IPS DF 6.9 (cell line): ENCODE data around the gene GRIK4.

ENCODE experiments used
- DNase-seq: peaks from one replicate; pipeline ENCODE4 v3.0.0-alpha.2; 2013; ENCODE audit warnings: low read depth, low spot score
- H3K27ac ChIP-seq: one replicate; pipeline ENCODE4 v1.5.1; 2013; ENCODE audit warnings: low read length, control low read depth
- H3K27me3 ChIP-seq: 2 replicates; pipeline ENCODE4 v1.6.1; 2013; ENCODE audit warnings: mild to moderate bottlenecking, low read length; ENCODE audit not compliant: control insufficient read depth, insufficient read depth
- H3K36me3 ChIP-seq: 2 replicates; pipeline ENCODE4 v1.6.1; 2013; ENCODE audit warnings: low read length; ENCODE audit not compliant: control insufficient read depth, insufficient read depth
- H3K4me1 ChIP-seq: 2 replicates; pipeline ENCODE4 v1.6.1; 2013; ENCODE audit warnings: low read length; ENCODE audit not compliant: control insufficient read depth, insufficient read depth
- H3K4me3 ChIP-seq: 2 replicates; pipeline ENCODE4 v1.5.1; 2013; ENCODE audit warnings: mild to moderate bottlenecking, low read length
- H3K9me3 ChIP-seq: 2 replicates; pipeline ENCODE4 v1.6.1; 2013; ENCODE audit warnings: low read length, inconsistent platforms; ENCODE audit not compliant: control insufficient read depth, insufficient read depth
- WGBS: extraction: QIAGEN DNeasy Blood & Tissue Kit; methylation state at CpG from one replicate; pipeline ENCODE4 v1.1.7; 2013; ENCODE audit warnings: mixed read lengths, missing lambda C conversion rate; ENCODE audit not compliant: insufficient read length, insufficient coverage; 5-methylcytosine and 5-hydroxymethylcytosine counted together

The GRIK4 gene

GRCh38 chr11:120977266-120978137 lies 466.0 kb downstream of the GRIK4 start:
- Histone ChIP-seq H3K27me3 (no peaks in the 10 kb centered on the region), H3K4me3 (no peak overlapping the region), H3K36me3 (no peaks in the 10 kb centered on the region), H3K9me3 (no peaks in the 10 kb centered on the region), H3K4me1 (no peaks in the 10 kb centered on the region), H3K27ac (no peak overlapping the region)
- no CpG with 5 or more reads among the region's 10 CpGs for WGBS
- DNase-seq, result no peak

GRCh38 chr11:120978701-120979100 lies 467.2 kb downstream of the GRIK4 start:
- WGBS, result no CpG with 5 or more reads among the region's 3 CpGs
- Histone ChIP-seq H3K27ac (no peak overlapping the region), H3K36me3 (no peaks in the 10 kb centered on the region), H3K4me3 (no peak overlapping the region), H3K4me1 (no peaks in the 10 kb centered on the region), H3K27me3 (no peaks in the 10 kb centered on the region), H3K9me3 (no peaks in the 10 kb centered on the region)
- no peak for DNase-seq

GRCh38 chr11:120985718-120986569 lies 474.4 kb downstream of the GRIK4 start:
- peak overlapping the region; percentile 46; the same call in 1 of the 2 replicates for H3K4me3 ChIP-seq

GRCh38 chr11:120988603-120989002 lies 477.1 kb downstream of the GRIK4 start:
- H3K36me3 ChIP-seq, result no peaks in the 10 kb centered on the region
- no peak overlapping the region for H3K4me3 ChIP-seq
- H3K9me3 ChIP-seq, result no peaks in the 10 kb centered on the region
- DNase-seq, result no peak
- no CpG with 5 or more reads among the region's 1 CpG for WGBS
- peaks cover 3% of the 10 kb centered on the region for H3K4me1 ChIP-seq
- H3K27me3 ChIP-seq, result peaks cover 3% of the 10 kb centered on the region
- no peak overlapping the region for H3K27ac ChIP-seq

More at GRCh38 chr11:120985718-120986569, 474.4 kb downstream of the GRIK4 start:
- Histone ChIP-seq H3K27me3 (peaks cover 3% of the 10 kb centered on the region), H3K9me3 (no peaks in the 10 kb centered on the region), H3K4me1 (peaks cover 3% of the 10 kb centered on the region), H3K36me3 (no peaks in the 10 kb centered on the region), H3K27ac (no peak overlapping the region)
- no CpG with 5 or more reads among the region's 72 CpGs for WGBS
- DNase-seq, result no peak

GRCh38 chr11:120991830-120992686 lies 480.5 kb downstream of the GRIK4 start:
- Histone ChIP-seq H3K36me3 (no peaks in the 10 kb centered on the region), H3K4me1 (peaks cover 2% of the 10 kb centered on the region), H3K27me3 (no peaks in the 10 kb centered on the region; the same call in 1 of the 2 replicates), H3K27ac (no peak overlapping the region), H3K9me3 (no peaks in the 10 kb centered on the region), H3K4me3 (no peak overlapping the region)
- WGBS, result 100% methylated on average over 1 of the region's 10 CpGs
- no peak for DNase-seq

- H3K27ac ChIP-seq, result no peak overlapping the region
- no peaks in the 10 kb centered on the region for H3K36me3 ChIP-seq
- no peak overlapping the region for H3K4me3 ChIP-seq
- no peaks in the 10 kb centered on the region for H3K4me1 ChIP-seq
- WGBS, result no CpG with 5 or more reads among the region's 1 CpG
- H3K27me3 ChIP-seq, result no peaks in the 10 kb centered on the region; the same call in 1 of the 2 replicates
- DNase-seq, result no peak
- H3K9me3 ChIP-seq, result no peaks in the 10 kb centered on the region
These were observed 482.7 kb downstream of the GRIK4 start for GRCh38 chr11:120994091-120994859.

- no CpG with 5 or more reads among the region's 2 CpGs for WGBS
- Histone ChIP-seq H3K4me1 (no peaks in the 10 kb centered on the region), H3K9me3 (no peaks in the 10 kb centered on the region), H3K4me3 (no peak overlapping the region), H3K27me3 (no peaks in the 10 kb centered on the region; the same call in 1 of the 2 replicates), H3K36me3 (no peaks in the 10 kb centered on the region), H3K27ac (no peak overlapping the region)
- DNase-seq, result no peak
These were observed 483.6 kb downstream of the GRIK4 start for GRCh38 chr11:120995184-120995583.

- H3K9me3 ChIP-seq, result no peaks in the 10 kb centered on the region
- no peak for DNase-seq
- no peaks in the 10 kb centered on the region for H3K27me3 ChIP-seq
- H3K4me3 ChIP-seq, result no peak overlapping the region
- H3K27ac ChIP-seq, result no peak overlapping the region
- no peaks in the 10 kb centered on the region for H3K4me1 ChIP-seq
- WGBS, result no CpG with 5 or more reads among the region's 5 CpGs
- H3K36me3 ChIP-seq, result no peaks in the 10 kb centered on the region
These were observed 485.4 kb downstream of the GRIK4 start for GRCh38 chr11:120996973-120997372.

- Histone ChIP-seq H3K27ac (no peak overlapping the region), H3K27me3 (no peaks in the 10 kb centered on the region), H3K9me3 (no peaks in the 10 kb centered on the region), H3K4me3 (no peak overlapping the region), H3K4me1 (no peaks in the 10 kb centered on the region), H3K36me3 (no peaks in the 10 kb centered on the region)
- no peak for DNase-seq
- WGBS, result no CpG with 5 or more reads among the region's 1 CpG
These were observed 487.0 kb downstream of the GRIK4 start for GRCh38 chr11:120998581-120998980.
